Esophagus (tissue), 2 donors: ENCODE results near the gene PSORS1C2. TPM values are rescaled to one million over a fixed set of nuclear protein-coding genes. Genes with fewer than 3 reads are reported as not detected.
"Not testable (repeated sequence)": the region's sequence is repeated elsewhere in the genome, so short reads cannot be mapped to it uniquely, and the experiment has no call there.

Source experiments
- H3K27ac ChIP-seq, 2 donors: one replicate each; pipeline ENCODE4 v1.5.1; 2013; ENCODE audit warnings: low read depth in 2 of 2, mild to moderate bottlenecking in 2 of 2, inconsistent platforms in 1 of 2, low read length in 1 of 2, moderate library complexity in 1 of 2
- H3K27me3 ChIP-seq, 2 donors: one replicate each; pipeline ENCODE4 v1.6.1; 2013; ENCODE audit warnings: low read length in 2 of 2, control low read depth in 1 of 2, mild to moderate bottlenecking in 1 of 2; ENCODE audit not compliant: insufficient read depth in 2 of 2, control insufficient read depth in 1 of 2
- H3K36me3 ChIP-seq, 2 donors: one replicate each; pipeline ENCODE4 v1.6.1; 2013; ENCODE audit warnings: low read length in 1 of 2; ENCODE audit not compliant: control insufficient read depth in 2 of 2, insufficient read depth in 2 of 2
- H3K4me1 ChIP-seq, 2 donors: one replicate each; pipeline ENCODE4 v1.6.1; 2013; ENCODE audit warnings: low read length in 1 of 2; ENCODE audit not compliant: control insufficient read depth in 2 of 2, insufficient read depth in 2 of 2
- H3K4me3 ChIP-seq, 2 donors: one replicate each; pipeline ENCODE4 v1.5.1; 2013; ENCODE audit warnings: low read length in 2 of 2, mild to moderate bottlenecking in 2 of 2, low read depth in 1 of 2, moderate library complexity in 1 of 2
- H3K9me3 ChIP-seq, 2 donors: one replicate each; pipeline ENCODE4 v1.6.1; 2013; ENCODE audit warnings: mild to moderate bottlenecking in 2 of 2, low read depth in 1 of 2, low read length in 1 of 2, moderate library complexity in 1 of 2; ENCODE audit not compliant: control insufficient read depth in 2 of 2, insufficient read depth in 1 of 2
- WGBS, 2 donors: extraction: QIAGEN DNeasy Blood & Tissue Kit; methylation state at CpG; one replicate each; pipeline ENCODE4 v1.1.7; 2013; 5-methylcytosine and 5-hydroxymethylcytosine counted together
- polyA plus RNA-seq, 2 donors: library from polyadenylated mRNA; stranded (reverse); fragments of 200-250 nt; gene quantifications; one replicate each; pipeline ENCODE4 v1.2.3, GENCODE V29; 2013
- donor health status: healthy with polysubstance abuse.
- donor health status: Bipolar disorder and iron deficiency.

The PSORS1C2 gene
- polyA plus RNA-seq, 2 donors: 0.22 to 0.81 TPM

DNA sequence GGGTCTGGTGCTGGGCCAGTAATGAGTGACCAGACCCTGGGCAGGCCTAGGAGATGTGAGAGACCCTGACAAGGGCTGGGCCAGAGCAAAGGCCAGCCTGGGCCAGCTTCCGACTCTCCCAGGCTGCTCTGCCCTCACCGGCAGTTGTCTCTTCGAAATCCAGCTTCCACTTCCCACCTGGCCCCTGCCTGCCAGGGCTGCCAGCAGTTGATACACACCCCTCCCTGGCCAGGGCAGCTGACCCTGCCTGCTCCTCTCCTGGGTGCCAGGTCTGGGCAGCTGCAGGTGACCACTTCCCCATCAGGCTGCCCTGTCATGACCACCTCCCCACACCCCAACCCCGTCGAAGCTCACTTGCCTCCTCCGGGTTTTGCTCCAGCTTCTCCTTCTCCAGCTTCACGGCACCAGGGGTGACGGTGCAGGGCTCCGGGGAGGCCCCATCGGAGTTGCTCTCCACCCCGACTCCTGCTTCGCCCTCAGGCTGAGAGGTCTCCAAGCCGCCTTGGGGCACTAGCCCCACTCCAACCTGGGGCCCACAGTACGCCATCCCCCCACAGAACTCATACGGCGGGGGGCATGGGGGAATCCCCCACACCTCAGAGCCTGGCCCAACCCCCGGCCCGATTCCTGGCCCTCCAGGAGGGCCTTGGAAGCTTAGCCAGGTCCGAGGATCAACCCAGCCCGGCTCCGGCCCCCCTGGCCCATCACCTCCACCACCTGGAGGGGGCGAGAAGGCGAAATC is 31.2 kb upstream of the PSORS1C2 start:
- H3K9me3 ChIP-seq, H3K36me3 ChIP-seq, H3K4me3 ChIP-seq, H3K4me1 ChIP-seq, H3K27me3 ChIP-seq, H3K27ac ChIP-seq: not testable (repeated sequence)
- WGBS, 2 donors: 75 to 80% methylated on average over 15 to 23 of the region's 23 CpGs

DNA sequence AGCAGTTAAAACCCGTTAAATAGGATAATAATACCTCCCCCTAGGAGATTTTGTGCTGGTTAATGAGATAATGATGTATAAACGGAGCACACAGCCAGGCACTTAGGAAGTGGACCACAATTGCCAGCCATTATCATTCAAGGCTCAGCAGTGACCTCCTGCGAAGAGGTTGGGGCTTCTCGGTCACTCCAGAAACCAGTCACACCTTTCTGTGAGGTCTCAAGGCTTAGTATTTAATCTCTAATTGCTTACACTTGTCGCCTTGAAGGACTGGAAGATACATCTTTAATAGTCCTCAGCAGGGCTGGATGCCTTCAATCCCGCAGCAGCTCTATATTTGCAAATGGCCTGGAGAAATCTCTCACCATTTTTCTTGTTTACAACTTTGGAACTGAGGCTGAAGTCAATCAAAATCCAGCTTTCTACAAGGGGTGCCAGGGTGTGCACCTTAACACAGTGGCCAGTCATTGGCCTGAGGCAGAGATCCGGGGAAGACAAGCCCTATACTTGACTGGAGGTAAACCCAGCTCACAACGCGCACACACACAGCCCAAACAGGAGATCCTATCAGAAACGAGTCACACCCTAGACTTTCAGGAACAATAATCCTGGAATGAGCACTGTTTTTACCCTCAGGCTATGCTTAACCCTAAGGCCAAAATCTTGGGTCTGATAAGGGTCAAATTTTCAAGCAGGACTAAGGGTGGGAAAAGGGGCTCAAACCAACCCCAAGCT is 30.4 kb upstream of the PSORS1C2 start:
- WGBS, 2 donors: 72 to 73% methylated on average over 10 of the region's 10 CpGs
- Histone ChIP-seq H3K27me3 (no peaks in the 10 kb centered on the region), H3K9me3 (no peaks in the 10 kb centered on the region), H3K4me1 (no peaks in the 10 kb centered on the region), H3K4me3 (no peak overlapping the region), H3K27ac (no peak overlapping the region), H3K36me3 (peaks cover 0 to 1% of the 10 kb centered on the region in 2 donors)

DNA sequence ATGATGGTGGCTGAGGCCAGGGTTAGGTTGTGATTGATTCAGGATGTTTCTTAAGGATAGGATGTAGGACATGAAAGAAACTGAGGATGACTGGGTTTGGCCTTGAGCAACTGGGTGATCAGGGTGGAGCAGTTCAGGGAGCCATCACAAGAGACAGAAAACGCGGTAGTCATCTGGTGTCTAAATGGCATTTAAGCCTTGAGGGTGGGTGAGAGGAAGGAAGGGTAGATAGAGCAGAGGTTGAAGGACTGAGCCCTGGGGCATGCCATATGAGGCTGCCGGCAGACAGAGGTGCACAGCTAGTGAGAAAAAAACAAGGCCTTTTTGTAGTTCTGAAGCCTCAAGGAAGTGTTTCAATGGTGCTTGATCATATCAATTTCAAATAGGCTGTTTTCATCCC is 29.7 kb upstream of the PSORS1C2 start:
- no peak overlapping the region for H3K4me3 ChIP-seq
- no peaks in the 10 kb centered on the region for H3K27me3 ChIP-seq
- H3K36me3 ChIP-seq: no peaks in the 10 kb centered on the region
- H3K9me3 ChIP-seq: no peaks in the 10 kb centered on the region
- WGBS, 2 donors: 83 to 89% methylated on average over 3 of the region's 3 CpGs
- H3K4me1 ChIP-seq: no peaks in the 10 kb centered on the region
- H3K27ac ChIP-seq: no peak overlapping the region

DNA sequence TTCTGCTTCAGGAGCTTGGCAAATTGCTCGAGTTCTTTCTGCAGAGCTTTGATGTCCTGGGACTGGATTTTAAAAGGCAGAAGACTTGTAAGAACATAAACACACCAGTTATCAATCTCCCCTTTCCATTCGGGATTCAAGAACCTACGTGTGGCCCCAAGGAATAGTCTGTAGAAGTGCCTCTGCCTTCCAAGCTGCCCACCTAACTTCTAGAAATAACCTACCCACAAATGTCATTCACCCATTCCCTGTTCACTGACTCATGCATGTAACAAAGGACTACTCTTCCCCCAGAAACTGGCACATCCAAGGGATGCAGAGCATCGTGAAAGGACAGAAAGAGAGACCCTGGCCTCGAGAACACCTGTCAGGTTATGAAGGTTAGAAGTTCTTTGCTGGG is 27.1 kb upstream of the PSORS1C2 start:
- no peaks in the 10 kb centered on the region for H3K27me3 ChIP-seq
- no peaks in the 10 kb centered on the region for H3K9me3 ChIP-seq
- no peak overlapping the region for H3K27ac ChIP-seq
- peaks cover 0 to 1% of the 10 kb centered on the region in 2 donors for H3K36me3 ChIP-seq
- WGBS, 2 donors: 72% methylated on average over 5 of the region's 5 CpGs
- no peaks in the 10 kb centered on the region for H3K4me1 ChIP-seq
- H3K4me3 ChIP-seq: no peak overlapping the region

DNA sequence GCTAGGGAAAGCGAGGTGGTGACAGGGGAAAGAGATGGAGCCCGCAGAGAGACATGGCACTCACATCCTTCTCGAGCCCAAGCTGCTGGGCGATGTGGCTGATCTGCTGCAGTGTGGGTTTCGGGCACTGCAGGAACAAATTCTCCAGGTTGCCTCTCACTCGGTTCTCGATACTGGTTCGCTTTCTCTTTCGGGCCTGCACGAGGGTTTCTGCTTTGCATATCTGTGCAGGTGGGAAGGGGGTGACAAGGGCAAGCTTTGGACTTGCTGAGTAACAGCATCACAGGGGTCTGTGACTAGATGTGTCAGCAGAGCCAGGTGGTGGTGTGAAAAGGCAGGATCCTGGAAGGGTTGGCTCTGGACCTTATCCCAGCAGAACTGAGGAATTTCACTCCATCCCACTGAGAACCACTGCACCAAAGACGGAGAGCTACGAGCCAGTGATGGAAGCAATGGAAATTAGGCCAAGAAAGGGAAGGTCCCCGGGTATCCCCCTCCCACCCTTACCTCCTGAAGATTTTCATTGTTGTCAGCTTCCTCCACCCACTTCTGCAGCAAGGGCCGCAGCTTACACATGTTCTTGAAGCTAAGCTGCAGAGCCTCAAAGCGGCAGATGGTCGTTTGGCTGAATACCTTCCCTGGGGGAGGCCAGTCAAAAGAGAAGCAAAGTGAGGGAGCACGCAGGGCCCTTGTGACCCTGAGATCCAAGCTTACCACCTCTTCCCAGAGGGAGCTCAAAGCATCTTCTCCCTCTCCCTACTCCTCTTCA is 26.4 kb upstream of the PSORS1C2 start:
- not testable (repeated sequence) for H3K4me3 ChIP-seq, H3K9me3 ChIP-seq, H3K27ac ChIP-seq, H3K36me3 ChIP-seq, H3K4me1 ChIP-seq, H3K27me3 ChIP-seq
- 78 to 87% methylated on average over 16 to 17 of the region's 17 CpGs for WGBS, 2 donors

DNA sequence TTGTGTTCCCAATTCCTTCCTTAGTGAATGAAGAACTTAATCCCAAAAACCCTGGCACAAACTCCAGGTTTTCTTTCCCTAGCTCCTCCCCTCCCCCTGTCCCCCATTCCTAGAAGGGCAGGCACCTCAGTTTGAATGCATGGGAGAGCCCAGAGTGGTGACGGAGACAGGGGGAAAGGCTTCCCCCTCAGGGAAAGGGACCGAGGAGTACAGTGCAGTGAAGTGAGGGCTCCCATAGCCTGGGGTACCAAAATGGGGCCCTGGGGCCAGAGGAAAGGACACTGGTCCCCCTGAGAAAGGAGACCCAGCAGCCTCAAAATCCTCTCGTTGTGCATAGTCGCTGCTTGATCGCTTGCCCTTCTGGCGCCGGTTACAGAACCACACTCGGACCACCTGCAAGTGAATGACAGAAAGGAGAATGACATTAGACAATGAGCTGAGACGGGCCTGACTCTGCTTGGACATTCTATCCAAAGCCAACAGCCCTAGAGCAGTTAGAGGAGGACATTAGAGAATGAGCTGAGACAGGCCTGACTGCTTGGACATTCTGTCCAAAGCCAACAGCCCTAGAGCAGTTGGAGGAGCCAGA is 25.7 kb upstream of the PSORS1C2 start:
- H3K4me1 ChIP-seq, H3K4me3 ChIP-seq, H3K27ac ChIP-seq, H3K27me3 ChIP-seq, H3K9me3 ChIP-seq, H3K36me3 ChIP-seq: not testable (repeated sequence)
- 88 to 92% methylated on average over 7 to 8 of the region's 9 CpGs for WGBS, 2 donors

DNA sequence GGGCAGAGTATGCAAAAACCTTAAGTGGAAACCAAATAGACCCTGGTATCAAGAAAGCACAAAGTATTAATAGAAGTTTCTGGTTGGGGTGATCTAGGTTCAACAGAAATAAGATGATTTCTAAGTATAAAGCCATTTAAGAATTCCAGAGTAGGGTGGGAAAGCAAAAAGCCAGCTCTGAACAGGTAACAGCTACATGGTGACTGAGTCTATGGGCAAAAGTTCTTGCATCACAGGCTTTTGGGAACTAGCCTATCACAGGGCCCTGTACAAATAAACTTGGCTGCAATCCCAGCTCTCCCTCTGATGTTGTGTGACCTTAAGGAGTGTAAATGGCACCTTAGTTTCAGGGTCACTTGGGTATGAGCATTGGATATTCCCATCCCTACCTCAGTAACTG is 25.1 kb upstream of the PSORS1C2 start:
- Histone ChIP-seq H3K27me3 (no peaks in the 10 kb centered on the region), H3K36me3 (peaks cover 0 to 1% of the 10 kb centered on the region in 2 donors), H3K9me3 (no peaks in the 10 kb centered on the region), H3K4me1 (peaks cover 6% of the 10 kb centered on the region in 2 donors), H3K4me3 (no peak overlapping the region), H3K27ac (no peak overlapping the region)

DNA sequence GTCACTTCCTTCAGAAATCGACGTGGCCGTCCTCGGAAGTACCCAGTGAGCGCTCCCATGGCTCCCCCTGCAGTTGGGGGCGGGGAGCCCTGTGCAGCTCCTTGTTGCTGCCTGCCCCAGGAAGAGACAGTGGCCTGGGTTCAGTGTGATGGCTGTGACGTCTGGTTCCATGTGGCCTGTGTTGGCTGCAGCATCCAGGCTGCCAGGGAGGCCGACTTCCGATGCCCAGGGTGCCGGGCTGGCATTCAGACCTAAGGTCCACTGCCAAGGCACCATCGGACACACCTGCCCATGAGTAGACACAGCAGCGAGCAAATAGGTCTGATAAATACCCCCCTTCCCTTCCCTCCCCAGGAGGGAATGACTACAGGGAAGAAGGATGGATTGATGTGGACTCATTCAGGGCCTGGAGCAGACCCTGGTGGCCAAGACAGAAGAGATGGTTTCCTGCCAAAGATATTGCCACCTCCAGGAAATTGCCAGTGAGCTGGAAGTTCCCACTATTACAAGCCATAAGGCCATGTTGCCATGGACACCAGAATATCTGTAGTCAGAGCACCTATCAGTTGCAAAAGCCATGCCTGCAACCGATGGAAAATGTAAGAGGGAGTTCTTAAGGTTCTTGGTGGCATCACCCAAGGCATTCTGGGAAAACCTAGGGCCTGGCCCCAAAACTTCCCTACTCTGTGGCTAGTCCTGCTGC is 23.7 kb upstream of the PSORS1C2 start:
- Histone ChIP-seq H3K4me1 (peaks cover 6% of the 10 kb centered on the region in 2 donors), H3K27ac (no peak overlapping the region), H3K27me3 (no peaks in the 10 kb centered on the region), H3K4me3 (no peak overlapping the region), H3K36me3 (peaks cover 0 to 1% of the 10 kb centered on the region in 2 donors), H3K9me3 (no peaks in the 10 kb centered on the region)
- 89 to 91% methylated on average over 13 of the region's 13 CpGs for WGBS, 2 donors
